PC-3 (cell line): ENCODE results near the gene POLR2J.
"Not testable (repeated sequence)": the region's sequence is repeated elsewhere in the genome, so short reads cannot be mapped to it uniquely, and the experiment has no call there.

Source experiments
- EZH2 ChIP-seq: fragments of 300-600 bp; sonication (generic); IDR thresholded peaks from one replicate; pipeline ENCODE4 v1.6.1; 2017; ENCODE audit warnings: antibody characterized with exemption, mild to moderate bottlenecking, low read length; ENCODE audit not compliant: unreplicated experiment
- TF ChIP-seq, protein P1 (sequence below): fragments of 300-600 bp; sonication (generic); conservative IDR thresholded peaks from 2 replicates; pipeline ENCODE4 v1.5.1; 2017; ENCODE audit warnings: antibody characterized with exemption, low read depth, mild to moderate bottlenecking, low read length

GRCh38 chr7:102494026-102494425 is 15.3 kb upstream of the POLR2J start:
- TF ChIP-seq, protein P1, sequence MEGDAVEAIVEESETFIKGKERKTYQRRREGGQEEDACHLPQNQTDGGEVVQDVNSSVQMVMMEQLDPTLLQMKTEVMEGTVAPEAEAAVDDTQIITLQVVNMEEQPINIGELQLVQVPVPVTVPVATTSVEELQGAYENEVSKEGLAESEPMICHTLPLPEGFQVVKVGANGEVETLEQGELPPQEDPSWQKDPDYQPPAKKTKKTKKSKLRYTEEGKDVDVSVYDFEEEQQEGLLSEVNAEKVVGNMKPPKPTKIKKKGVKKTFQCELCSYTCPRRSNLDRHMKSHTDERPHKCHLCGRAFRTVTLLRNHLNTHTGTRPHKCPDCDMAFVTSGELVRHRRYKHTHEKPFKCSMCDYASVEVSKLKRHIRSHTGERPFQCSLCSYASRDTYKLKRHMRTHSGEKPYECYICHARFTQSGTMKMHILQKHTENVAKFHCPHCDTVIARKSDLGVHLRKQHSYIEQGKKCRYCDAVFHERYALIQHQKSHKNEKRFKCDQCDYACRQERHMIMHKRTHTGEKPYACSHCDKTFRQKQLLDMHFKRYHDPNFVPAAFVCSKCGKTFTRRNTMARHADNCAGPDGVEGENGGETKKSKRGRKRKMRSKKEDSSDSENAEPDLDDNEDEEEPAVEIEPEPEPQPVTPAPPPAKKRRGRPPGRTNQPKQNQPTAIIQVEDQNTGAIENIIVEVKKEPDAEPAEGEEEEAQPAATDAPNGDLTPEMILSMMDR: not testable (repeated sequence)
- not testable (repeated sequence) for TF ChIP-seq EZH2
